Stimulated activated CD4-positive, alpha-beta T cell treated with anti-CD3 and anti-CD28 coated beads, Interleukin-15, amount 100 ng/mL, for 48 hours (primary cell): ENCODE results near the gene KRT77.

Experiments used
- DNase-seq, 2 donors: peaks; one replicate each; pipeline ENCODE4 v3.0.0-alpha.2; 2020; ENCODE audit warnings: low read depth in 2 of 2

The KRT77 gene

GRCh38 chr12:52692254-52692653, 11.1 kb downstream of the KRT77 start:
- no peak for DNase-seq

- DNase-seq = no peak
Observed at GRCh38 chr12:52691841-52692150, 11.5 kb downstream of the KRT77 start.

GRCh38 chr12:52691076-52691840, 12.1 kb downstream of the KRT77 start:
- DNase-seq = peak in 1 of 2 donors; percentile 42

- no peak for DNase-seq
Observed at GRCh38 chr12:52690351-52691075, 12.8 kb downstream of the KRT77 start.

GRCh38 chr12:52689936-52690335, 13.4 kb downstream of the KRT77 start:
- no peak for DNase-seq

GRCh38 chr12:52689239-52689638, 14.1 kb downstream of the KRT77 start:
- no peak for DNase-seq

- no peak for DNase-seq
Observed at GRCh38 chr12:52688481-52688880, 14.8 kb downstream of the KRT77 start.

GRCh38 chr12:52687497-52688385, 15.6 kb downstream of the KRT77 start:
- DNase-seq = no peak

- DNase-seq = no peak
Observed at GRCh38 chr12:52686756-52687487, 16.4 kb downstream of the KRT77 start.

- no peak for DNase-seq
Observed at GRCh38 chr12:52686063-52686462, 17.3 kb downstream of the KRT77 start.

- DNase-seq = no peak
Observed at GRCh38 chr12:52685406-52685890, 17.9 kb downstream of the KRT77 start.

GRCh38 chr12:52684431-52684830, 18.9 kb downstream of the KRT77 start:
- no peak for DNase-seq

GRCh38 chr12:52683575-52684300, 19.6 kb downstream of the KRT77 start:
- DNase-seq = no peak

- no peak for DNase-seq
Observed at GRCh38 chr12:52682938-52683574, 20.3 kb downstream of the KRT77 start.

- DNase-seq = no peak
Observed at GRCh38 chr12:52682381-52682660, 21.0 kb downstream of the KRT77 start.

- peak in 1 of 2 donors; percentile 3 for DNase-seq
Observed at GRCh38 chr12:52681526-52682380, 21.6 kb downstream of the KRT77 start.

GRCh38 chr12:52680363-52680762, 23.0 kb downstream of the KRT77 start, which contains the start of gene KRT1:
TSS of gene KRT1 (minus strand) at chr12:52680407. CDS start at chr12:52680348, 59 bp downstream.
- DNase-seq = no peak

GRCh38 chr12:52679875-52680274, 23.4 kb downstream of the KRT77 start:
- DNase-seq = no peak

GRCh38 chr12:52677671-52678070, 25.7 kb downstream of the KRT77 start:
- DNase-seq = no peak

GRCh38 chr12:52677126-52677525, 26.2 kb downstream of the KRT77 start:
- no peak for DNase-seq
